Heart left ventricle (tissue), 13 donors: ENCODE measurements around the gene FRAT2.

Experiments used
- CTCF ChIP-seq, 12 donors: fragments of 200-600 bp; sonication (generic) in 4 of 12; IDR thresholded peaks; one replicate each; pipeline versions ENCODE4 v1.5.0 to v1.8.0; 2018 to 2022; ENCODE audit warnings: antibody characterized with exemption in 12 of 12, mild to moderate bottlenecking in 5 of 12
- POLR2A ChIP-seq, 2 donors: fragments of 450-650 bp; IDR thresholded peaks; one replicate each; pipeline ENCODE4 v1.6.1; 2017; ENCODE audit warnings: antibody characterized with exemption in 2 of 2, mild to moderate bottlenecking in 2 of 2, moderate library complexity in 2 of 2
- donor health status: ischemic (EF 13 %, LVEDD 7.1; RV severe dilation, severe dysfunction).
- donor health status: DM: no; HTN: yes; CAD: no.
- donor health status: DM: no; HTN: no; CAD: no.
- donor health status: ischemic (EF 25% LVEDD 6.9; RV normal size, moderate dysfunction).
- donor health status: ischemic (EF 25% LVEDD 5.7; RV mildly dilated, moderate dysfunction).
- donor health status: ischemic (EF 35%, LVEDD 5.7; RV mildly dilated, moderate dysfunction).
- donor health status: nonischemic (EF 11% LVEDD 7.7; RV severe dilation, severe dysfunction).
- donor health status: DM: yes; HTN: yes; CAD: no.
- donor health status: PGD.
- donor health status: ischemic (EF 29% LVEDD 5.4; RV normal size, mild dysfunction).
- donor health status: nonischemic (EF 23%, LVEDD 6.1; RV moderate dilation, normal function).

GRCh38 chr10:97331153-97331703 lies 3.3 kb downstream of the FRAT2 start:
- no peak for TF ChIP-seq CTCF (IDR thresholded peaks at IDR 0.05)
- TF ChIP-seq POLR2A (IDR thresholded peaks at IDR 0.05): no peak
